Activated CD8-positive, alpha-beta memory T cell treated with anti-CD3 and anti-CD28 coated beads for 4 hours (primary cell): ENCODE measurements around the gene SLC2A13.
"Not testable (repeated sequence)": the region's sequence is repeated elsewhere in the genome, so short reads cannot be mapped to it uniquely, and the experiment has no call there.

Experiments
- DNase-seq, 2 donors: peaks; one replicate each; pipeline ENCODE4 v3.0.0-alpha.2; 2020; ENCODE audit warnings: low read depth in 2 of 2

Gene SLC2A13

GRCh38 chr12:40104461-40105264, 1.2 kb downstream of the SLC2A13 start:
- DNase-seq, result no peak

- DNase-seq, result no peak
These were observed 2.8 kb downstream of the SLC2A13 start for GRCh38 chr12:40103043-40103442.

- DNase-seq, result no peak
These were observed 4.1 kb downstream of the SLC2A13 start for GRCh38 chr12:40101747-40102146.

- no peak for DNase-seq
These were observed 6.4 kb downstream of the SLC2A13 start for GRCh38 chr12:40099423-40099853.

GRCh38 chr12:40098406-40099145, 7.3 kb downstream of the SLC2A13 start:
- no peak for DNase-seq

GRCh38 chr12:40093512-40093911, 12.4 kb downstream of the SLC2A13 start:
- no peak for DNase-seq

GRCh38 chr12:40086471-40086870, 19.4 kb downstream of the SLC2A13 start:
- DNase-seq, result no peak

GRCh38 chr12:40078266-40078665, 27.6 kb downstream of the SLC2A13 start:
- DNase-seq, result no peak

- DNase-seq, result no peak
These were observed 30.4 kb downstream of the SLC2A13 start for GRCh38 chr12:40075458-40075857.

GRCh38 chr12:40068416-40068815, 37.5 kb downstream of the SLC2A13 start:
- DNase-seq, result no peak

GRCh38 chr12:40065636-40066035, 40.2 kb downstream of the SLC2A13 start:
- no peak for DNase-seq

- DNase-seq, result no peak
These were observed 42.5 kb downstream of the SLC2A13 start for GRCh38 chr12:40063414-40063813.

- DNase-seq, result no peak
These were observed 47.1 kb downstream of the SLC2A13 start for GRCh38 chr12:40058721-40059190.

GRCh38 chr12:40056373-40056772, 49.5 kb downstream of the SLC2A13 start:
- DNase-seq, result no peak

GRCh38 chr12:40055776-40056175, 50.1 kb downstream of the SLC2A13 start:
- DNase-seq, result no peak

GRCh38 chr12:40055228-40055579, 50.7 kb downstream of the SLC2A13 start:
- DNase-seq, result no peak

- DNase-seq, result no peak
These were observed 51.2 kb downstream of the SLC2A13 start for GRCh38 chr12:40054555-40055227.

- DNase-seq, result no peak
These were observed 56.6 kb downstream of the SLC2A13 start for GRCh38 chr12:40049268-40049667.

GRCh38 chr12:40047002-40047401, 58.9 kb downstream of the SLC2A13 start:
- DNase-seq, result not testable (repeated sequence)

- no peak for DNase-seq
These were observed 60.2 kb downstream of the SLC2A13 start for GRCh38 chr12:40045656-40046055.

GRCh38 chr12:40044396-40044795, 61.5 kb downstream of the SLC2A13 start:
- no peak for DNase-seq

GRCh38 chr12:40039598-40039997, 66.3 kb downstream of the SLC2A13 start:
- no peak for DNase-seq
